Esophagus squamous epithelium (tissue), 5 donors: ENCODE results near the gene CCM2L. TPM values are rescaled to one million over a fixed set of nuclear protein-coding genes. Genes with fewer than 3 reads are reported as not detected.

ENCODE experiments used
- DNase-seq: peaks from one replicate; lab custom pipeline; 2025; lab: John Stamatoyannopoulos, UW
- H3K27ac ChIP-seq, 4 donors: fragments of 200-600 bp; sonication (generic); one replicate each; pipeline ENCODE4 v1.5.1; 2016 to 2019; ENCODE audit warnings: mild to moderate bottlenecking in 1 of 4
- H3K27me3 ChIP-seq, 4 donors: fragments of 200-600 bp; sonication (generic); 1 replicate in 3 of 4; 2 replicates in 1 of 4; pipeline versions ENCODE4 v1.5.1 to v1.6.0; 2017 to 2021; ENCODE audit warnings: antibody characterized with exemption in 1 of 4
- H3K36me3 ChIP-seq, 3 donors: fragments of 200-600 bp; sonication (generic); one replicate each; pipeline ENCODE4 v1.5.1; 2016 to 2019
- H3K4me1 ChIP-seq, 3 donors: fragments of 200-600 bp; sonication (generic); one replicate each; pipeline ENCODE4 v1.5.1; 2017 to 2019
- H3K4me3 ChIP-seq, 4 donors: fragments of 200-600 bp; sonication (generic); 1 replicate in 3 of 4; 2 replicates in 1 of 4; pipeline ENCODE4 v1.5.1; 2016 to 2019; ENCODE audit warnings: mild to moderate bottlenecking in 2 of 4, moderate library complexity in 1 of 4
- H3K9me3 ChIP-seq, 3 donors: fragments of 200-600 bp; sonication (generic); one replicate each; pipeline ENCODE4 v1.5.1; 2016 to 2019
- POLR2A ChIP-seq, 4 donors: fragments of 450-650 bp; IDR thresholded peaks; one replicate each; pipeline ENCODE4 v1.6.1; 2017; ENCODE audit warnings: antibody characterized with exemption in 4 of 4, mild to moderate bottlenecking in 4 of 4, moderate library complexity in 3 of 4
- whole genome bisulfite sequencing, 2 donors: methylation state at CpG; one replicate each; pipeline ENCODE4 v1.1.5; 2018; 5-methylcytosine and 5-hydroxymethylcytosine counted together
- intact Hi-C: fragments of 100-400 bp; cut with DNase I; formaldehyde crosslinking; loops from one replicate; pipeline ENCODE4 v1.15.0; 2022
- total RNA-seq, 4 donors: library from RNA; depleted of rRNA; stranded (reverse); fragments of >200 nt; gene quantifications; one replicate each; pipeline ENCODE4 v1.1.0, GENCODE V29; 2016
- TF ChIP-seq, protein P1 (sequence below), 6 experiments: fragments of 450-650 bp in 4 of 6; fragments of 200-600 bp in 2 of 6; sonication (generic) in 2 of 6; IDR thresholded peaks; one replicate each; pipeline ENCODE4 v1.5.1; 2016 to 2019; ENCODE audit warnings: antibody characterized with exemption in 6 of 6, mild to moderate bottlenecking in 4 of 6, moderate library complexity in 4 of 6
- donor health status: DM: yes; HTN: yes; CAD: no.

The CCM2L gene
- total RNA-seq, 4 donors from 2014 or later, result 0.80 to 4.8 (median 3.1) TPM

DNA sequence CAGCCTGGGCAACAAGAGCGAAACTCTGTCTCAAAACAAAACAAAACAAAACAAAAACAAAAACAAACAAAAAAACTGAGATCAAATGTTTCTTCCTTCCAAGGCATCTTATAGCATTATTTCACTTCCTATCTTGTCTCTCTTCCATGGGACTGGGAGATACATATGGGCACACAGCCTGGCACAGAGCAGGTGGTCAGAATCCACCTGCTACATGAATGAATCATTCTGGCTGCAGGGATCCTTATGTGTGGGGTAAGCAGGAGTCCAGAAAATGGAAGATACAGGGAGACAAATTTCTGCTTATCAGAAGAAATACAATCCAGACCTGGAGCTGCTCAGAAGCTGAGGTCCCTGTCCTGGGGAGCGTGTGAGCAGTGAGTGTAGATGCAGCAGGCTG is 18.2 kb upstream of the CCM2L start:
- Histone ChIP-seq H3K4me3 (no peak overlapping the region), H3K9me3 (no peaks in the 10 kb centered on the region), H3K27me3 (peaks cover 0 to 43% (median 0%) of the 10 kb centered on the region in 4 donors), H3K27ac (no peak overlapping the region), H3K4me1 (peaks cover 0 to 7% (median 0%) of the 10 kb centered on the region in 3 donors), H3K36me3 (no peaks in the 10 kb centered on the region)
- TF ChIP-seq, protein P1, sequence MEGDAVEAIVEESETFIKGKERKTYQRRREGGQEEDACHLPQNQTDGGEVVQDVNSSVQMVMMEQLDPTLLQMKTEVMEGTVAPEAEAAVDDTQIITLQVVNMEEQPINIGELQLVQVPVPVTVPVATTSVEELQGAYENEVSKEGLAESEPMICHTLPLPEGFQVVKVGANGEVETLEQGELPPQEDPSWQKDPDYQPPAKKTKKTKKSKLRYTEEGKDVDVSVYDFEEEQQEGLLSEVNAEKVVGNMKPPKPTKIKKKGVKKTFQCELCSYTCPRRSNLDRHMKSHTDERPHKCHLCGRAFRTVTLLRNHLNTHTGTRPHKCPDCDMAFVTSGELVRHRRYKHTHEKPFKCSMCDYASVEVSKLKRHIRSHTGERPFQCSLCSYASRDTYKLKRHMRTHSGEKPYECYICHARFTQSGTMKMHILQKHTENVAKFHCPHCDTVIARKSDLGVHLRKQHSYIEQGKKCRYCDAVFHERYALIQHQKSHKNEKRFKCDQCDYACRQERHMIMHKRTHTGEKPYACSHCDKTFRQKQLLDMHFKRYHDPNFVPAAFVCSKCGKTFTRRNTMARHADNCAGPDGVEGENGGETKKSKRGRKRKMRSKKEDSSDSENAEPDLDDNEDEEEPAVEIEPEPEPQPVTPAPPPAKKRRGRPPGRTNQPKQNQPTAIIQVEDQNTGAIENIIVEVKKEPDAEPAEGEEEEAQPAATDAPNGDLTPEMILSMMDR (IDR thresholded peaks at IDR 0.05), result no peak
- no peak for TF ChIP-seq POLR2A (IDR thresholded peaks at IDR 0.05)
- intact Hi-C loops, result no loop called here
- 78 to 86% methylated on average over 2 of the region's 2 CpGs for WGBS, 2 donors
- no peak for DNase-seq

DNA sequence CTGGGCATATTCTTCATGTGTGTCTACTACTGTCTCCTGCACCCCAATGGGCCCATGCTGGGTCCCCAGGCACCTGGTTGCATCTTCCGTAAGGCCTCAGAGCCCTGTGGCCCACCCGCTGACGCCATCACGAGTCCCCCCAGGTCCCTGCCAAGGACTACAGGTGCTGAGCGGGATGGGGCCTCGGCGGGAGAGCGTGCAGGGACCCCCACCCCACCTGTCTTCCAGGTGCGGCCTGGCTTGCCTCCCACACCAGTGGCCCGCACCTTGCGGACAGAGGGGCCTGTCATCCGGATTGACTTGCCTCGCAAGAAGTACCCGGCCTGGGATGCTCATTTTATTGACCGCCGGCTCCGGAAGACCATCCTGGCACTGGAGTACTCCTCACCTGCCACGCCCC is 13.2 kb upstream of the CCM2L start:
- intact Hi-C loops, result no loop called here
- Histone ChIP-seq H3K9me3 (no peaks in the 10 kb centered on the region), H3K36me3 (no peaks in the 10 kb centered on the region), H3K27me3 (peaks cover 0 to 58% (median 0%) of the 10 kb centered on the region in 4 donors), H3K27ac (no peak overlapping the region), H3K4me1 (peaks cover 0 to 7% (median 0%) of the 10 kb centered on the region in 3 donors), H3K4me3 (no peak overlapping the region)
- TF ChIP-seq POLR2A (IDR thresholded peaks at IDR 0.05), result no peak
- TF ChIP-seq, protein P1 (IDR thresholded peaks at IDR 0.05), result no peak
- 95 to 100% methylated on average over 4 to 7 of the region's 18 CpGs for WGBS, 2 donors
- DNase-seq, result no peak

DNA sequence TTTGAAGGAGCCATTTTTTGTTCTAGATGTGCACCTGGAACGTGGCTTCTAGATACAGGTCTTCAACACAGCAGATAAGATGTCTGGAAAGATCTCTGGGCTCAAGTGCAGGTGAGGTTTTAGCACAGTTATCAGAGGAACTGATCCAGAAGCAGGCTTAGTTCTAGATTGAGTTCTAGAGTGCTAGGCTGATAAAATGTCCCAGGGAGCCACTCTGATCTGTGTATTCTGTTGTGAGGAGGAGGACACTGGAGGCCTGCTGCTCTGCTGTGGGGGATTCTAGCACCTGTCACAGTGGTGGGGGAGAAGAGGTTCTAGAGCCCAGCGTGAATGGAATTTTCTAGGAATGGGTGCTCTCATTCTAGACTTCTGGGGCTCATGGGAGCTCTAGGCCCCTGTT is 12.0 kb upstream of the CCM2L start:
- peaks cover 0 to 57% (median 0%) of the 10 kb centered on the region in 4 donors for H3K27me3 ChIP-seq
- no peaks in the 10 kb centered on the region for H3K36me3 ChIP-seq
- peaks cover 0 to 7% (median 0%) of the 10 kb centered on the region in 3 donors for H3K4me1 ChIP-seq
- 52 to 53% methylated on average over 2 of the region's 2 CpGs for WGBS, 2 donors
- H3K27ac ChIP-seq, result no peak overlapping the region
- no peak overlapping the region for H3K4me3 ChIP-seq
- TF ChIP-seq, protein P1 (IDR thresholded peaks at IDR 0.05), result no peak
- TF ChIP-seq POLR2A (IDR thresholded peaks at IDR 0.05), result no peak
- no peaks in the 10 kb centered on the region for H3K9me3 ChIP-seq
- no peak for DNase-seq
- intact Hi-C loops, result no loop called here

DNA sequence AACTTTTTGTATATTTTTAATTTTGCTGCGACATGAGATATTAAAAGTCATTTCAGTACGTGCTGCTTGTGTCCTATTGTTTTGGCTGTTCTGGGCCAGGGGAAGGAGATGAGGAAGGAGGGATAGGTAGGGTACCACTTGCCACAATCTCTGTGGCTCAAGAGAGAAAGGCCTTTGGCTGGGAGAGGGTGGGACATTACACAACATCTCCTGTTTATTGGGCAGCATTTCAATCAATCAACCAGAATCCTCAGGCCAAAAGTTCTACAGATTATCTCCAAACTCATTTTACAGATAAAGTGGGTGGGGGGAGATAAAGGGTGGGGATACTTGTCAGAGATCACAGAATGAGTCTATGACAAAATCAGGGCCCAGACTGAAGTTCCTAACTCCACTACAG is 6.9 kb upstream of the CCM2L start:
- Histone ChIP-seq H3K4me1 (peaks cover 0 to 8% (median under 1%) of the 10 kb centered on the region in 3 donors), H3K36me3 (no peaks in the 10 kb centered on the region), H3K4me3 (no peak overlapping the region), H3K27me3 (peaks cover 0 to 17% (median 0%) of the 10 kb centered on the region in 4 donors), H3K27ac (no peak overlapping the region), H3K9me3 (no peaks in the 10 kb centered on the region)
- WGBS, 2 donors, result 67 to 82% methylated on average over 2 of the region's 2 CpGs
- intact Hi-C loops, result no loop called here
- DNase-seq, result no peak
- TF ChIP-seq POLR2A (IDR thresholded peaks at IDR 0.05), result no peak
- TF ChIP-seq, protein P1 (IDR thresholded peaks at IDR 0.05), result no peak

DNA sequence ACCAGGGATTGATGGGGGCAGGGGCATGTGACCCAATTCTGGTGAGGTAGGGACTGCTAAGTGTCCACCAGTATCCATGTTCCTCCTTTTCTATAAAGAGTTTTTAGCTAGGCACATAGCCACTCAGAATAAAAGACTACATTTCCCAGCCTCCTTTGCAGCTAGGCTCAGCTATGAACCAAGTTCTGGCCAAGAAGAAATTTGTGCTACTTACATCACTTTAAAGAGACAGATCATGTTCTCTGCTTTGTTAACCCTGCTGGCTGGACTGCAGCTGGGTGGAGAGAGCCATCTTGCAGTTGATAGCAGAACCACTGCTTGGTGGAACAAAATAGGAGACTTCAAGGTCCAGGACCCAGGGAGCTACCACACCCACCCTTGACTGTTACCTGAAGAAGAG is 5.3 kb upstream of the CCM2L start:
- H3K27me3 ChIP-seq, result peaks cover 0 to 24% (median 0%) of the 10 kb centered on the region in 4 donors
- H3K4me3 ChIP-seq, result no peak overlapping the region
- TF ChIP-seq, protein P1 (IDR thresholded peaks at IDR 0.05), result no peak
- TF ChIP-seq POLR2A (IDR thresholded peaks at IDR 0.05), result no peak
- intact Hi-C loops, result no loop called here
- H3K9me3 ChIP-seq, result no peaks in the 10 kb centered on the region
- DNase-seq, result no peak
- no peak overlapping the region for H3K27ac ChIP-seq
- H3K4me1 ChIP-seq, result peaks cover 0 to 8% (median 3%) of the 10 kb centered on the region in 3 donors
- H3K36me3 ChIP-seq, result no peaks in the 10 kb centered on the region
